IPS-18c (cell line): Measurements from ENCODE around the gene POLR2F.
"Not testable (repeated sequence)": the region's sequence is repeated elsewhere in the genome, so short reads cannot be mapped to it uniquely, and the experiment has no call there.

Experiments used
- H3K4me3 ChIP-seq: 2 replicates; pipeline ENCODE4 v1.7.0; 2013; ENCODE audit warnings: low read depth, mild to moderate bottlenecking, low read length, moderate library complexity; ENCODE audit not compliant: insufficient read depth
- H3K9me3 ChIP-seq: one replicate; pipeline ENCODE4 v1.6.1; 2013; ENCODE audit warnings: mild to moderate bottlenecking, low read length, moderate library complexity; ENCODE audit not compliant: control insufficient read depth, insufficient read depth

Gene POLR2F

GRCh38 chr22:37942133-37942532, 11.4 kb upstream of the POLR2F start:
- Histone ChIP-seq H3K9me3 (no peaks in the 10 kb centered on the region), H3K4me3 (no peak overlapping the region)

- Histone ChIP-seq H3K9me3 (no peaks in the 10 kb centered on the region), H3K4me3 (no peak overlapping the region)
These were observed 10.2 kb upstream of the POLR2F start for GRCh38 chr22:37943136-37943824.

GRCh38 chr22:37943825-37944198, 9.7 kb upstream of the POLR2F start:
- H3K9me3 ChIP-seq: no peaks in the 10 kb centered on the region
- H3K4me3 ChIP-seq: no peak overlapping the region

- H3K9me3 ChIP-seq, H3K4me3 ChIP-seq: not testable (repeated sequence)
These were observed 9.1 kb upstream of the POLR2F start for GRCh38 chr22:37944423-37944822.

- H3K9me3 ChIP-seq, H3K4me3 ChIP-seq: not testable (repeated sequence)
These were observed 6.2 kb upstream of the POLR2F start for GRCh38 chr22:37947142-37947795.

GRCh38 chr22:37951305-37951704, 2.2 kb upstream of the POLR2F start:
- H3K4me3 ChIP-seq: no peak overlapping the region
- no peaks in the 10 kb centered on the region for H3K9me3 ChIP-seq

- peak overlapping the region; percentile 99 for H3K4me3 ChIP-seq
- not testable (repeated sequence) for H3K9me3 ChIP-seq
These were observed 870 bp upstream of the POLR2F start for GRCh38 chr22:37952629-37953028.

GRCh38 chr22:37953062-37953436, 450 bp upstream of the POLR2F start:
- peak overlapping the region; percentile 99 for H3K4me3 ChIP-seq
- H3K9me3 ChIP-seq: no peaks in the 10 kb centered on the region

GRCh38 chr22:37954686-37955085, 1.2 kb downstream of the POLR2F start:
- Histone ChIP-seq H3K4me3 (peak overlapping the region; percentile 99; the same call in 1 of the 2 replicates), H3K9me3 (no peaks in the 10 kb centered on the region)

GRCh38 chr22:37955825-37956397, 2.4 kb downstream of the POLR2F start:
- not testable (repeated sequence) for H3K4me3 ChIP-seq, H3K9me3 ChIP-seq

GRCh38 chr22:37957232-37957631, 3.7 kb downstream of the POLR2F start:
- H3K9me3 ChIP-seq: no peaks in the 10 kb centered on the region
- H3K4me3 ChIP-seq: no peak overlapping the region

GRCh38 chr22:37959231-37959825, 5.8 kb downstream of the POLR2F start:
- no peaks in the 10 kb centered on the region for H3K9me3 ChIP-seq
- H3K4me3 ChIP-seq: no peak overlapping the region

- Histone ChIP-seq H3K9me3 (no peaks in the 10 kb centered on the region), H3K4me3 (no peak overlapping the region)
These were observed 7.6 kb downstream of the POLR2F start for GRCh38 chr22:37961062-37961461.

GRCh38 chr22:37965940-37966664, 12.6 kb downstream of the POLR2F start:
- no peaks in the 10 kb centered on the region for H3K9me3 ChIP-seq
- no peak overlapping the region for H3K4me3 ChIP-seq

- no peak overlapping the region for H3K4me3 ChIP-seq
- no peaks in the 10 kb centered on the region for H3K9me3 ChIP-seq
These were observed 13.6 kb downstream of the POLR2F start for GRCh38 chr22:37967147-37967546.

- Histone ChIP-seq H3K4me3 (no peak overlapping the region), H3K9me3 (no peaks in the 10 kb centered on the region)
These were observed 14.3 kb downstream of the POLR2F start for GRCh38 chr22:37967637-37968451.
